22Rv1 (cell line): Measurements from ENCODE around the gene TRUB2.

Experiments
- H3K27ac ChIP-seq: fragments of 450-650 bp; 2 replicates; pipeline ENCODE4 v1.5.1; 2017
- CTCF ChIP-seq: fragments of 450-650 bp; IDR thresholded peaks from 2 replicates; pipeline ENCODE4 v1.5.1; 2017; ENCODE audit warnings: mild to moderate bottlenecking
- ZFX ChIP-seq: fragments of 450-650 bp; IDR thresholded peaks from 2 replicates; pipeline ENCODE4 v1.6.1; 2017; ENCODE audit warnings: antibody characterized with exemption, borderline replicate concordance

TRUB2 gene

GRCh38 chr9:128349772-128350171, 27.5 kb upstream of the TRUB2 start:
- TF ChIP-seq CTCF: no peak
- no peak for TF ChIP-seq ZFX
- H3K27ac ChIP-seq: no peak overlapping the region

GRCh38 chr9:128349125-128349524, 26.9 kb upstream of the TRUB2 start:
- no peak for TF ChIP-seq CTCF
- TF ChIP-seq ZFX: no peak
- no peak overlapping the region for H3K27ac ChIP-seq

- no peak overlapping the region for H3K27ac ChIP-seq
- TF ChIP-seq ZFX (no peak), CTCF (no peak)
Observed at GRCh38 chr9:128344931-128345605, 22.8 kb upstream of the TRUB2 start.

GRCh38 chr9:128343855-128344254, 21.6 kb upstream of the TRUB2 start:
- no peak overlapping the region for H3K27ac ChIP-seq
- TF ChIP-seq CTCF (no peak), ZFX (no peak)

- TF ChIP-seq ZFX (no peak), CTCF (no peak)
- H3K27ac ChIP-seq: no peak overlapping the region
Observed at GRCh38 chr9:128342971-128343680, 20.9 kb upstream of the TRUB2 start.

- TF ChIP-seq ZFX: no peak
- peak; percentile 80 for TF ChIP-seq CTCF
- H3K27ac ChIP-seq: peak overlapping the region; percentile 79
Observed at GRCh38 chr9:128341435-128341849, 19.2 kb upstream of the TRUB2 start.
